HT1080 (cell line): ENCODE measurements around the gene CD38. TPM values are rescaled to one million over a fixed set of nuclear protein-coding genes. Genes with fewer than 3 reads are reported as not detected.
"Not testable (repeated sequence)": the region's sequence is repeated elsewhere in the genome, so short reads cannot be mapped to it uniquely, and the experiment has no call there.

Source experiments
- DNase-seq: peaks from one replicate; pipeline ENCODE4 v3.0.0-alpha.2; 2015; ENCODE audit warnings: low read depth
- total RNA-seq: library from RNA; depleted of rRNA; stranded (reverse); fragments of >200 nt; shearing (Covaris generic); gene quantifications from 2 replicates; pipeline ENCODE4 v1.2.3, GENCODE V29; 2014

CD38 gene
- total RNA-seq, 1 experiment from 2014 or later = 0.06 TPM

DNA sequence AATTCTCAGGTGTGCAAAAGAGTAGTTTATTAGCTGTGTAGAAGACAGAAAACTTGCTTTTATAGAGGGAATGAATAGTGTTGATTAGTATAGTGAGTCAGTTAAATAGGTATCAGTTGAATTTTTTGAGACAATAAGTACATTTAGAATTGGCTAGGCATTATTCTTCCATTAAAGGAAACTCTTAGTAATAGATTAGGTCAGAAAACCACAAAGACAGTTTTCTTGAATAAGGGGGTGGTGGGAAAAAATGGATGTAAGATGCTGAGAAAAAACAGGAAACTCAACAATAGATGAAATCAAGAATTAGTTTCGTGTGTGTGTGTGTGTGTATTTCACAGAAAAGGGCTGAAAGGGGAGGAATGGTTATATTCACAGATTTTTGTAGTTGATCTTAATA is 16.8 kb downstream of the CD38 start:
- peak; percentile 38 for DNase-seq

DNA sequence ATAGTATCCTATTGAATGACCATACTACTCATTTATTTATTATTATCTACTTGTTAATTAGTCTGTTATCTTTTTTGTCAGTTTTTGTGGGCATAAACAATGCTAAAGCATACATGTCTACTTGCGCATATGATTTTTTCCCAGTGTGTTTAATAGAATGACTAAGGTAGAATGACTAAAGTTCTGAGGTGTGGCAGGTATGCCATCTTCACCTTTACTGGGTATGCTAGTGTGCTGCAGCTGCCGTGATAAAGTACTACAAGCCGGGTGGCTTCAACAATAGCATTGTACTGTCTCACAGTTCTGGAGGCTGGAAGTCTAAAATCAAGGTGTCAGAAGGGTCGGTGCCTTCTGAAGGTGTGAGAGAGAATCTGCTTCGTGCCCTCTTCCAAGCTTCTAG is 19.2 kb downstream of the CD38 start:
- DNase-seq = no peak

DNA sequence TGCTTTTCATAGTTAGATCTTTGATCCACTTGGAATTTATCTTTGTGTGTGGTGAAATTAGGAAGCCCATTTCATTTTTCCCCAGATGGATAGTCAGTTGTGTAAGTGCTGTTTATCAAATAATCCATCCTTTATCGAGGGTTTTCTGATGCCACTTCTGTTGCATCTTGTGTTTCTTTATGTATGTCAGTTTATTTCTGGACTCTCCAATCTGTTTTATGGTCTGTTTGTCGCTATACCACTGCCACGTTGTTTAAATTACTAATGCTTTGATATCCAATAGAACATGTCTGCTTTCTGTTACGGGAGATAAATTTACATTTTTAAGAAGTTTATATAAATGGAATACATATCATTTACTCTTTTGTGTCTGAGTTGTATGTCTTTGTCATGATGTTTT is 21.0 kb downstream of the CD38 start:
- DNase-seq = no peak

DNA sequence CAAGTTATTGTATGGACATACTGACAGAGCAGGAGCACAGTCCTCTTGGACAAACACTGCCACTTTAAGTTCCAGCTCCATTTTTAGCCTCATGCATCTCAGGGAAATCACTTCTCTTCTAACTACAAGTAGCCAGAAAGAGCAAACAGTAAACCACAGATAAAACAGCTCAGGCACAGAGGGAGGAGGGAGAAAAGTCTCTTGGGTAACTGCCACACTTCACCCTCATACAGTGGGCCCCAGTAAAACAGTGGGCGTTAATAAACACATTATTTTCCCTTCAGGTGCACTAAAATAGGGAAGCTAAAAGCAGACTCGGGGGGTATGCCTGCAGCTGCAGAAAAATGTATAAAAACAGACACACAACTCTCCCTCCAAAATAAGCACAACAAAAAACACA is 21.6 kb downstream of the CD38 start:
- DNase-seq = no peak

DNA sequence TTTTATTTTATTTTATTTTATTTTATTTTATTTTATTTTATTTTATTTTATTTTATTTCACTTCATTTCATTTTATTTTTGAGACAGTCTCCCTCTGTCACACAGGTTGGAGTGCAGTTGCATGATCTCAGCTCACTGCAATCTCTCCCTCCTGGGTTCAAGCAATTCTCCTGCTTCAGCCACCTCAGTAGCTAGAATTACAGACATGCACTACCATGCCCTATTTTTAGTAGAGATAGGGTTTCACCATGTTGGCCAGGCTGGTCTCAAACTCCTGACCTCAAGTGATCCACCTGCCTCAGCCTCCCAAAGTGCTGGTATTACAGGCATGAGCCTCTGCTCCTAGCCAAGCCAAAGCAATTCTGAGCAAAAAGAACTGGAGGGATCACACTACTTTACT is 24.4 kb downstream of the CD38 start:
- not testable (repeated sequence) for DNase-seq

DNA sequence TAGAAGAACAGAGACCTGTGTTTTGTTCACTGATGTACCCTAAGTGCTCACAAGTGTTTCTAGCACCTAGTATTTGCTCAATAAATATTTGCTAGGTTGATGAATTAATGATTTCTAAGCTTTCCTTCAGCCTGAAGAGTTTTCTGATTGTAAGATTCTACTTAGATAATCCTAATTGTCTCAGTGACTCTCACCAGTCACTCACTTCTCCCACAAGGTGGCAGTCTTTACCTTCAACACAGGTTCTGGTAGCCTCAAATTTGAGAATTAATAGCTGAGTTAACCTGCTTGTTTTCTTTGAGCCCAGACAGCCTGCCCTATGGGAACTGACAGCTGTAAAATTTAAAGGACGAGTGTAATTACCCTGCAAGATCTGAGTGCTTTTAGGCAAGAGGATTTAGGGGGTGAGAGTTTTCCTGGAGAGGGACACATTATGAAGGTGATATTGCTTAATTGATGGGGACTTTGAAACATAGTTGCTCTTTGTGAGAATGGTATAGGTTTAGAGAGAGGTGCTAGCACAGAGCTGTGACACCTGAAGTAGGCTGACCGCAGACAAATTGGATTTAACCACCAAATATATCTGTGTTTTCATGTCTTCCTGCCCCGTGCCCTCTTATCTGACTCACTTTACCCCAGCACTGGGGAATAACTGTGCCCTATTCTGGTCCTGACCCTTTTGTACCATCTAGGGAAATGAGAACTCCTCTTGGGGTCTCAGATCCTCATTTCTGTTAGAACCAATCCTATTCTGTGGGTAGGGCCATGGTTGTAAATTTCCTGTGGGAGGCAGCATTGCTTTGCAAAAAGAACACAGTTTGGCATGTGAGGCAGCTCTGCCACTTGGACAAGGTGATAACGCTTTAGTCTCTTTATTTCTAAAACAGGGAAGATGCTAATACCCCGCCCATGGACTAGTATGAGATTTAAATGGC is 27.7 kb downstream of the CD38 start:
- DNase-seq = peak; percentile 24

GRCh38 chr4:15809058-15809457 is 30.9 kb downstream of the CD38 start:
- no peak for DNase-seq

DNA sequence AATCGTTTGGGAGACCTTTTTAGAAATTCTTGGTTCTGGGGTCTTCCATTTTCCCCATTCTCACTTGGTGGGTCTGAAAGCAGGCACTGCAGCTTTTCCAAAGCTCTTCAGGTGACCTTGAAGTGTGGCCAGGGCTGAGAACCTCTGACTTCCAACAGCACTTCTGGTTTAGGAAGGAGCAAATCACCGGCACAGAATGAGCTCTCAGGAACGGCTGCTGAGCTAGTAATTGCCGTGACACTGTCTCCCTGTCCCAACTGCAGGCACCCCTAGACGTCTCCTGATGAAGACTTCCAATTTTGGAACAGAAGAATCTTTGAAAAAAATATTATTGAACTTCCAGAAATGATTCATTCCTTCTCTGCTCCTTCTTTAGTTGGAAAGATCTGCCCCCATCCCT is 31.3 kb downstream of the CD38 start:
- no peak for DNase-seq

DNA sequence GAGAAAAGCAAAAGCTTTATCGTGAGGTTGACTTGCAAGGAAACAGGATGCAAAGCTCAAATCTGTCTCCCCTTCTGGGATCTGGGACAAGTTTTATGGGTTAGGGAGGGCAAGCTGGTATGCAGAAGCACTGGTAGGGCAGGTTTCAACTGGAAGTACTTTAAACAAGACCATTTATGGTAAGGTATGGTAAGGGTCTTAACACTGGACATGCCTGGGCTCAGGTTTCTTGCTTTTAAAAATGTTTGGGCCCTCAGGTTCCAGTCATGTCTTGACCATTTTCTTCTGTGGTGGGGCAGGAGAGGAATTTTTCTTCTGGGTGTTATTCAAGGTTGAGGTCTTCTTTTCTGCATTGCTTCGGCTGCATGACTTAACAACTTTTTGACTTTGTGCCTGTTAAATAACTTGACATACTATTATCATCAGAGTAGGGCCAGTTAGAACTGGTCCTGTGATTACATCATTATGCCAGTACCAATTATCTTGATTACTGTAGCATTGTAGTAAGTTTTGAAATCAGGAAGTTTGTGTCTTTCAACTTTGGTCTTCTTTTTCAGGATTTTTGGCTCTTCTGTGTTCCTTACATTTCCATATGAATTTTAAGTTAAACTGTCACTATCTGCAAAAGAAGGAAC is 33.7 kb downstream of the CD38 start:
- no peak for DNase-seq

DNA sequence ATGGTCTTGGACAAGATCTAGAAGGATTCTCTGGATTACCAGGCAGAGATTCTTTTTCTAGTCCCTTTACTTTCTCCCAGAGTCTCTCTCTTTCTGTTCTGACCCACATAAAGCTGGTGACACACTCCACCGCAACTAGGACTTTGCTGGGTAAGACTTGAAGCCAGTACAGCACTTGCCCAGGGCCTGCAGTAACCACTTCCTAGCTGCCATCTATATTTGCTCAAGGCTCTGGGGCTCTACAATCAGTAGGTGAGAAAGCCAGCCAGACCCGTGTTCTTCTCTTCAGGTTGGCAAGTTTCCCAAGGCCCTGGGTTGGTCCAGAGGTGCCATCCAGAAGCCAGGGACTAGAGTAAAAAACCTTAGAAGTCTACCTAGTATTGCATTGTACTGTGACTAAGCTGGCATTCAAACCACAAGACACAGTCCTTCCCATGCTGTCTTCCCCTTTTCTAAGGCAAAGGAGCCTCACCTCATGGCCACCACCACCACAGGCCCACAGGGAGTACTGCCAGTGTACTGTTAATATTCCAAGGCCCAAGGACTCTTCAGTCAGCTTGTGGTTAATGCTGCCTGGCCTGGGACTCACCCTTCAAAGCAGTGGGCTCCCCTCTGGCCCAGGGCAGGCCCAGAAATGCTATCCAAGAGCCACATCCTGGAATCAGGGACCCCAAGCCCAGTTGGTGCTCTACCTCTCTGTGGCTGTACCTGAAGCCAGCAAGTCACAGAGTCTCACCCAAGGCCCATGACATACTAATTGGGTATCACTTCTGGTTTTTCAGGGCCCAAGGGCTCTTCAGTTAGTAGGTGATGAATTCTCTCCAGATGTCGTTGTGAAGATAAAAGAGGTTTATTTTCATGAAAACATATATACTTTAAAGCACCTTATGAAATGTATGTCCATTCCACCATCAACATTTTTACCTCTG is 54.7 kb downstream of the CD38 start:
- DNase-seq = no peak

DNA sequence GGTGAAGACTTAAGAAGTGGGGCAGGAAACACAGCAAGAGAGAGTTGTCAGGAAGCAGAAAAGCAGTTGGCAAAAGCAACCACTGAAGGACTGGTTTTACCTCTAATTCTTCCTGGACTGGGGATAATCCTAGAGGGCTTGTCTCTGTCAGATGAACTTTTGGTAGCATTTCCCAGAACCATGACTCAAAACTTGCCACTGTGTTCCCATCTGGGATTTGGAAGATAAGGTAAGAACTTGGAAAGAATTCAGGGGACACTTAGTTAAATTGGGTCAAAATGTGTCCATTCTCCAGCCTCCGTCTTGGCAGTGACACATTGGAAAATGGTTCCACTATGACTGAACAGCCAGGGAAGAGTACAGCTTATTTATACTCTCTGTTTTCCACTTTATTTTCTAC is 55.7 kb downstream of the CD38 start:
- DNase-seq = no peak

DNA sequence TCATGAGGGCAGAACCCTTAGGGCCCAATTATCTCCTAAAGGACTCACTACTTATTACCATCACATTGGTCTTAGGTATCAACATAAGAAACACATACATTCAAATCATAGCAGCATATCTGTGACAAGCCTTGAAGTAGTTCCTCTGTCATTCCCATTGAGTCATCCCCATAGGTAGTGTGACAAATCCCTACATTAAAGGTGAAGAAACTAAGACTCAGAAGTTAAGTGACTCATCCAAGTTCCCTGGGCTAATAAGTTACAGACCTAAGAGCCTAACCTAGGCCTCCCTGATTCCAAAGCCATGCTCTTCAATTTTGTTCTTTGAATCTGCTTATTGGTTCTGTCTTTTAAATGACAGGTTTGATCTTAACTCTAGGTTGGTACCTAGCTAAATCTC is 58.2 kb downstream of the CD38 start:
- peak; percentile 37 for DNase-seq

- no peak for DNase-seq
Observed at GRCh38 chr4:15837591-15837990, 59.5 kb downstream of the CD38 start.

DNA sequence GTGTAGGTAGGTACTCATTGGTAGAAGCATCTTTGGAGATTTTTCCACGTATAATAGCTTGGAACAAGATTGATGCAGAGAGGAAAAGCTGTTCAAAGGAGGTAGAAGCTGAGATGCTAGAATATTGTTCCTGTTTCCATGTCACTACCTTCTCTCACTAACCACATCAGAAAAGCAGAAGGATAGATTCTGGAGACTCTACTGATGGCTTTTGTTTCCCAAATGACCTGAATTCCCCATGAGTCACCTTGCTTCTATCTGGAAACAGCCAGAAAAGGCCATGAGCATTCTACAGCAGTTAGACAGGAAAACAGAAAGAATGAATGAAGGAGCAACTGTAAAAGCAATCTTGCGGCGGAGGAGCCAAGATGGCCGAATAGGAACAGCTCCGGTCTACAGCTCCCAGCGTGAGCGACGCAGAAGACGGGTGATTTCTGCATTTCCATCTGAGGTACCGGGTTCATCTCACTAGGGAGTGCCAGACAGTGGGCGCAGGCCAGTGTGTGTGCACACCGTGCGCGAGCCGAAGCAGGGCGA is 63.1 kb downstream of the CD38 start:
- not testable (repeated sequence) for DNase-seq

DNA sequence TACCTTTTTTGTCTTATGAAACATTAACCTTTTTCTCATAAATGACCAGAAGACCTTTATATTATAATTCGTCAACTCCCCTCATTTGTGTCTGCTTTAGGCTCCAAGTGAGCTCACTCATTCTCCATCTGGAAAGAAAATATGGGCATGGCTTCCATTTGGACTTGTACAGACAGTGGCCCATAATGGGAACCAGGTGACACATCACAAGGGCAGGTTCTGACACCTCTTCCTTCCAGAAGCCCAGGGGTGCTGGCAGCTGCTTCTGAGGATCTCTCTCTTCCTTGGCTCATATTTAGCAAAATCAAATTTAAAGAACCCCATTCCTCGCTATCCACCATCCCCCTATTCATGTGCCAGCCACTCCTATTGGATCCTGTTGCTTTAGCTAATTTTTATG is 69.6 kb downstream of the CD38 start:
- DNase-seq = no peak

DNA sequence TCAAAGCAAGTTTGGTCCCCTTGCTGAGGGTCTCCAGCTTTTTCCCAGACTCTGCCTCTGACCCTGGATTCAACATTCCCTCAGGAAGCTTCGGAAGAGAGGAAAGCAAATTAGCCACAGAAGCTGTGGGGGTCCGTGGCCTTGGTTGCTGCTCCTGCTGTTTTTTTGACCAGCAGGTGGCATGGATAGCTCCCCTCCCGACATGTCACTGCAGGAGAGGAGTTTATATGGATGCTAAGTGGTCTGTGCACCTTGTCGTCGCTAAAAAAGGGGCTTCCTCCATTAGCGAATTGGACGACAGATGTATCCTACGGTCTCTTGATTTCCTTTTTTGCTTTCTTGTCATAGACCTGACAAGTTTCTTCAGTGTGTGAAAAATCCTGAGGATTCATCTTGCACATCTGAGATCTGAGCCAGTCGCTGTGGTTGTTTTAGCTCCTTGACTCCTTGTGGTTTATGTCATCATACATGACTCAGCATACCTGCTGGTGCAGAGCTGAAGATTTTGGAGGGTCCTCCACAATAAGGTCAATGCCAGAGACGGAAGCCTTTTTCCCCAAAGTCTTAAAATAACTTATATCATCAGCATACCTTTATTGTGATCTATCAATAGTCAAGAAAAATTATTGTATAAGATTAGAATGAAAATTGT is 70.2 kb downstream of the CD38 start:
- peak; percentile 24 for DNase-seq

DNA sequence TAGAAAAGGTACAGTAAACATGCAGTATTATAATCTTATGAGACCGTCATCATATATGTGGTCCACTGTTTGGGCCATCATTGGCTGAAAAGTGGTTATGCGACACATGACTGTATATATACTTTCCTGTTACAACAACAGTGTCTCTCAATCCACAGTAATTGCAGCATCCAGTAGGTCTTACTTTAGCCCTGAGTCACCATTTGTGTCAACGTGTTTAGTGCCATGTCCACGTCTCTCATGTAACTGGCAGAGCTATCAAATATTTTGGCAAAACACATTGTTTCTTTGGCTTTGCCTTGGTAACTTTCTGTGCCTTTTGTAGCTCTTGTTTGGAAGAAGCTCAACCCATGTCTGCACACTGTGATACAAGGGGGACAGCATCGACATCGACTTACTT is 73.8 kb downstream of the CD38 start:
- no peak for DNase-seq

- no peak for DNase-seq
Observed at GRCh38 chr4:15852524-15852923, 74.4 kb downstream of the CD38 start.

DNA sequence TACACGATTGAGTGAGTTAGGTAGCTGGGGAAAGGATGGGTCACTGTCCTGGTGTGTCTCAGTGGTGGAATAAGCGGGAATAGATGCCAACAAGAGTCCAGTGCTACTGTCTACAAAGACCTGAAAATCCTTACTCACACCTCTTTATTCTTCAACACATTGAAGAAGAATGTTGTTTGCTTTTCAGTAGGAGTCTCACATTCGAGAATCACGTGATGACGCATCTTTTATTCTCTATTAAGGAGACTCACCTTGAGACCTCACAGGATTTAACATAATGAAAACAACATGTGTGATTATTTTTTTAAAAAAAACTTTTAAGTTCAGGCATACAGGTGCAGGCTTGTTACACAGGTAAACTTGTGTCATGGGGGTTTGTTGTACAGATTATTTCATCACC is 75.2 kb downstream of the CD38 start:
- no peak for DNase-seq

DNA sequence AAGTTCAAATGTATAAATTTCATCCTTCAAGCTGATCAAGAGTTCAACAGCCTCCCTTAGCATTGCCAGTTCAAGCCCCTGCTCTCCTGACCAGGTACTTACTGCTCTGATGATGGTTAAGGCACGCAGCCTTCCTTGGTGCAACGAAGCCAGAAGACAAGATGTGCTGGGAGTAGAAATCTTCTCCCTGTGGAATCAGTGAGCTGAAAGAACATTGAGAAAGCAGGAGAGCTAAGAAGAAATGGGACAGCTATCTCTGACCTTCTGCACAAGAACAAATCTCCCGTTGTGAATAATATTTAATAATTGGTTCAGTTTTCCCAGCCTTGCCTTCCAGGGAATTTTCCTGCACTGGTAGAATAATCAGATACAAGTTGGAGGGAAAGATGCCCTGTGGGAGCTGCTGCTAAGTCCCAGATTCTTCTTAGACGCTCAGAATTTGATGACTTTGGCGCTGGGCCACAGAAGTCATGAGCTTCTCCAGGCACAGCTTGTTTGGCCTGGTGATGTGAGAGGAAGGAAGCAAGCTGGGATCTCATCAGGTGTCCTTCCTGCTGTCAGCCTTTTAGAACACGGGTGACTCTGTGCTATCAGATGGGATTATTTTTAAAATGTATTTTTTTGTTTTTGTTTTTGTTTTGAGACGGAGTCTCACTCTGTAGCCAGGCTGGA is 77.8 kb downstream of the CD38 start:
- peak; percentile 15 for DNase-seq
